ENCODE data around the gene IL12RB2.

- peak; percentile 39; the same call in 1 of the 2 replicates for TF ChIP-seq POLR2AphosphoS5 (IDR thresholded peaks at IDR 0.05; ENCODE audit: low read depth, low read length)
- TF ChIP-seq, protein P1, sequence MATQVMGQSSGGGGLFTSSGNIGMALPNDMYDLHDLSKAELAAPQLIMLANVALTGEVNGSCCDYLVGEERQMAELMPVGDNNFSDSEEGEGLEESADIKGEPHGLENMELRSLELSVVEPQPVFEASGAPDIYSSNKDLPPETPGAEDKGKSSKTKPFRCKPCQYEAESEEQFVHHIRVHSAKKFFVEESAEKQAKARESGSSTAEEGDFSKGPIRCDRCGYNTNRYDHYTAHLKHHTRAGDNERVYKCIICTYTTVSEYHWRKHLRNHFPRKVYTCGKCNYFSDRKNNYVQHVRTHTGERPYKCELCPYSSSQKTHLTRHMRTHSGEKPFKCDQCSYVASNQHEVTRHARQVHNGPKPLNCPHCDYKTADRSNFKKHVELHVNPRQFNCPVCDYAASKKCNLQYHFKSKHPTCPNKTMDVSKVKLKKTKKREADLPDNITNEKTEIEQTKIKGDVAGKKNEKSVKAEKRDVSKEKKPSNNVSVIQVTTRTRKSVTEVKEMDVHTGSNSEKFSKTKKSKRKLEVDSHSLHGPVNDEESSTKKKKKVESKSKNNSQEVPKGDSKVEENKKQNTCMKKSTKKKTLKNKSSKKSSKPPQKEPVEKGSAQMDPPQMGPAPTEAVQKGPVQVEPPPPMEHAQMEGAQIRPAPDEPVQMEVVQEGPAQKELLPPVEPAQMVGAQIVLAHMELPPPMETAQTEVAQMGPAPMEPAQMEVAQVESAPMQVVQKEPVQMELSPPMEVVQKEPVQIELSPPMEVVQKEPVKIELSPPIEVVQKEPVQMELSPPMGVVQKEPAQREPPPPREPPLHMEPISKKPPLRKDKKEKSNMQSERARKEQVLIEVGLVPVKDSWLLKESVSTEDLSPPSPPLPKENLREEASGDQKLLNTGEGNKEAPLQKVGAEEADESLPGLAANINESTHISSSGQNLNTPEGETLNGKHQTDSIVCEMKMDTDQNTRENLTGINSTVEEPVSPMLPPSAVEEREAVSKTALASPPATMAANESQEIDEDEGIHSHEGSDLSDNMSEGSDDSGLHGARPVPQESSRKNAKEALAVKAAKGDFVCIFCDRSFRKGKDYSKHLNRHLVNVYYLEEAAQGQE (IDR thresholded peaks at IDR 0.05; ENCODE audit: insufficient read depth in 1 of 2, low read depth in 2 of 2, low read length in 2 of 2), result no peak
- TF ChIP-seq TAF1 (IDR thresholded peaks at IDR 0.05; ENCODE audit: borderline replicate concordance, insufficient read depth, low read length), result peak; percentile 69; the same call in 1 of the 2 replicates
These were observed 122.9 kb downstream of the IL12RB2 start, which contains the start of gene SERBP1 for GRCh38 chr1:67430358-67431155.

Measured in PFSK-1 (cell line).